ENCODE measurements around the gene HCAR2.

DNA sequence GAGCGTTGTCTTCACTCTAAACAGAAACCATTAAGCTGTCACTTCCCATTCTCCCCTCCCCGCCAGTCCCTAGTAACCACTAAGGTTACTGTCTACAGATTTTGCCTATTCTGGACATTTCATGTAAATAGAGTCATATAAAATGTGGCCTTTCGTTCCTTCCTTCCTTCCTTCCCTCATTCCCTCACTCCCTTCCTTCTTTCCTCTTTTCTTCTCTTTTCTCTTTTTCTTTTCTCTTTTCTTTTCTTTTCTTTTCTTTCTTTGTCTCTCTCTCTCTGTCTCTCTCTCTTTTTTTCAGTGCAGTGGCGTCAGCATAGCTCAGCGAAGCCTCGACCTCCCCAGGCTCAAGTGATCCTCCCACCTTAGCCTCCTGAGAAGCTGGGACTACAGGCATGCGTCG, 37.8 kb downstream of the HCAR2 start:
- TF ChIP-seq YY1 (IDR thresholded peaks at IDR 0.05; ENCODE audit: insufficient read depth, insufficient read length) (no peak), ZNF274 (IDR thresholded peaks at IDR 0.05; ENCODE audit: low read depth, low read length) (no peak), SUZ12 (IDR thresholded peaks at IDR 0.05; ENCODE audit: extremely low read depth, insufficient read depth, insufficient read length) (no peak)

All from NT2/D1 (cell line).